ENCODE results near the gene CCSER1.
"Not testable (repeated sequence)": the region's sequence is repeated elsewhere in the genome, so short reads cannot be mapped to it uniquely, and the experiment has no call there.

CCSER1 gene

DNA sequence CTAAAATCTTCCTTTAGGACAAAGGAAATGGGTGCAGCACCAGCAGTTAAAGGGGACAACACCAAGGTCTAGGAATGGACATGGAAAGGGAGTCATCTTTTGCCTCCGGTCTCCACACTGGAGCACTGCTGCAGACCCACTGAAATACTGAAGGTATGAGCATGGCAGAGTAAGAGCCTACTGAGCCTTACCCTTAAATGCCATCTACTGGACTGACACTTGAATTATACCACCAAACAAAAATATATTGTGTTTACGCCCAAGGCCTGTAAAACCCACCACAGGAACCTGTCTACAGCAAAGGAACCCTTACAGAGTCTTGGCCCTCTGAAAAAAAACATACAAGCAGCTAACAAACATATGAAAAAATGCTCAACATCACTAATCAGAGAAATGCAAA is 443.4 kb downstream of the CCSER1 start:
- DNase-seq (ENCODE audit: low read depth): no peak

GRCh38 chr4:90572996-90573395 is 445.8 kb downstream of the CCSER1 start:
- no peak for DNase-seq (ENCODE audit: low read depth)

- no peak for DNase-seq (ENCODE audit: low read depth)
Measured at GRCh38 chr4:90575371-90575770, 448.2 kb downstream of the CCSER1 start.

GRCh38 chr4:90580326-90580725 is 453.1 kb downstream of the CCSER1 start:
- DNase-seq (ENCODE audit: low read depth): no peak

GRCh38 chr4:90582087-90582486 is 454.9 kb downstream of the CCSER1 start:
- DNase-seq (ENCODE audit: low read depth): no peak

DNA sequence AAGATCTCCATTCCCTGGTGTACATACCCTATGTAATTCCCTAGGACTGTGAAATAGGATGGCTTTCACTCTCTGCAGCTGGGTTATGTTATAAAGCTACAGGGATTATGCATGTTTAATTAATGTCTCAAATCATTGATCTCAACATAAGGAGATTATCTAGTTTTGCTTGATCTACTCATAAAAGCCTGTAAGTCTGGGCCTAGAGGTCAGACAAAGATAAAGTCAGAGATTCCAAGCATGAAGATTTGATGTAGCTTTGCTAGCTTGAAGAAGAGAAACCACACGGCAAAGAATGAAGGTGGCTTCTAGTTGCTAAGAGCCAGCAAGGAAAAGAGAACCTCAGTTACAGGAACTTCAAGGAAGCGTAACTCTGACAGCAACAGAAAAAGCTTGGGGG is 456.9 kb downstream of the CCSER1 start:
- DNase-seq (ENCODE audit: low read depth): no peak

- DNase-seq (ENCODE audit: low read depth): no peak
Measured at GRCh38 chr4:90585961-90586360, 458.8 kb downstream of the CCSER1 start.

GRCh38 chr4:90586799-90587198 is 459.6 kb downstream of the CCSER1 start:
- no peak for DNase-seq (ENCODE audit: low read depth)

GRCh38 chr4:90597927-90598326 is 470.7 kb downstream of the CCSER1 start:
- no peak for DNase-seq (ENCODE audit: low read depth)

DNA sequence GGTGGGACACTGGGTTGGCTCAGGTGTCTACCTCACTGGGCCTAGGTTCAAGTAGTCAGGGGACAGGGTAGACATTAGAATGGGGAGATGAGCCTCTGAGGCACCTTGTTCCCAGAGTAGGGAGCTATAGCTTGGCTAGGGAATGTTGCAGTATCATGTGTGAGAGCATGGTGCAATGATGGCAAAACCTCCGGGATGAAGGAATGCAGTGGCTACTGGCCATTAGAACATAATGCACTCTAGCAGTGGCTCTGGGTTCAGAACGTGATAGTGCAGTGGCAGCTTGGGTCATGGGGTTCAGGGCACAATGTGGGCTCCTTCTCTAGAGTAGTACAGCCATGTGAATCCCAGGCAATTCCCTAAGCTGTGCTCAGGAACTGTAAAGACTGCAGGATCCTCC is 471.5 kb downstream of the CCSER1 start:
- DNase-seq (ENCODE audit: low read depth): no peak

DNA sequence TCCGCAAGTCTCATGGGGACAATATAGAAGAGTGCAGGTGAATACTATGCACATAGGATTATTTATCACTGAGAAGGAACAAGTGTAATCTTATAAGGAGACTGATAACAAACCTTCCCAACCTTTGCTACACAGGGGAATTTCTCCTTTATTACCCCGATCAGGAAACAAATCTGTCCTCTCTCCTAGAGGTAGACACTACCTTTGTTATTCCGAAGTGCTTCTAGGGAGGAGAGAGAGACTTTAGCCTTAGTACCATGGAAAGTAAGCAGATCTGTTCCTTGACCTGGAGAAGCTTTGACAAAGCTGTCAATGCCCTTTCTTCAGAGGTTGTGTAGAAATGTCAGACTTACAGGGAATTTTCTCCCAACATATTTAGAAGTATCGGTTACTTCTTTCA is 475.5 kb downstream of the CCSER1 start:
- no peak for DNase-seq (ENCODE audit: low read depth)

- DNase-seq (ENCODE audit: low read depth): no peak
Measured at GRCh38 chr4:90603540-90603939, 476.3 kb downstream of the CCSER1 start.

GRCh38 chr4:90606781-90607180 is 479.6 kb downstream of the CCSER1 start:
- no peak for DNase-seq (ENCODE audit: low read depth)

DNA sequence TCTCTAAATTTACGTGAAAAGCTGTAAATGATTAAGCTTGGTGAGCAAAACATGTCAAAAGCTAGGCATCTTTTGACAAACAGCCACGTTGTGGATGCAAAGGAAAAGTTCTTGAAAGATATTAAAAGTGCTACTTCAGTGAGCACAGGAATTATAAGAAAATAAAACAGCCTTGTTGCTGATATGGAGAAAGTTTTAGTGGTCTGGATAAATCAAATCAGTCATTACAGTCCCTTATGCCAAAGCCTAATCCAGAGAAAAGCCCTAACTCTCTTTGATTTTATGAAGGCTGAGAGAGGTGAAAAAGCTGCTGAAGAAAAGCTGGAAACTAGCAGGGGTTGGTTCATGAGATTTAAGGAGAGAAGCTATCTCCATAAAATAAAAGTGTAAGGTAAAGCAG is 487.2 kb downstream of the CCSER1 start:
- no peak for DNase-seq (ENCODE audit: low read depth)

DNA sequence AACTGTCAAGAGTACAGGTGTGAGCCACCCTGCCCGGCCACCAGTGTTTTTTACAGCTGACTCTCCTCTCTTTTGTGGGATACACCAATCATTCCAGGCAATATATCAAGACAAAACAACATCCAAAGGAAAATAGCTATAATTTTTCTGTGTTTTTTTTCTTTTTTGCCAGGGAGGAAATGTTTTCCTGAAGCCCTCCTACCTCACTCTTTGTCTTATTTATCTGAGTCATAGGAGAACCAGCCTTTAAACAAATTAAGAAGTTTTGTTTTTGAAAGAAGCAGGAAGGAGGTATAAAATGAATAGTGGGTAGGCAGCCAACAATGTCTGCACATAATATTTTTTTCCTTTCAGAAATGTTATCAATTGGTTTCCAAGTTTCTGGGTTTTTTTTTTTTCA is 493.9 kb downstream of the CCSER1 start:
- DNase-seq (ENCODE audit: low read depth): no peak

GRCh38 chr4:90624781-90625180 is 497.6 kb downstream of the CCSER1 start:
- no peak for DNase-seq (ENCODE audit: low read depth)

DNA sequence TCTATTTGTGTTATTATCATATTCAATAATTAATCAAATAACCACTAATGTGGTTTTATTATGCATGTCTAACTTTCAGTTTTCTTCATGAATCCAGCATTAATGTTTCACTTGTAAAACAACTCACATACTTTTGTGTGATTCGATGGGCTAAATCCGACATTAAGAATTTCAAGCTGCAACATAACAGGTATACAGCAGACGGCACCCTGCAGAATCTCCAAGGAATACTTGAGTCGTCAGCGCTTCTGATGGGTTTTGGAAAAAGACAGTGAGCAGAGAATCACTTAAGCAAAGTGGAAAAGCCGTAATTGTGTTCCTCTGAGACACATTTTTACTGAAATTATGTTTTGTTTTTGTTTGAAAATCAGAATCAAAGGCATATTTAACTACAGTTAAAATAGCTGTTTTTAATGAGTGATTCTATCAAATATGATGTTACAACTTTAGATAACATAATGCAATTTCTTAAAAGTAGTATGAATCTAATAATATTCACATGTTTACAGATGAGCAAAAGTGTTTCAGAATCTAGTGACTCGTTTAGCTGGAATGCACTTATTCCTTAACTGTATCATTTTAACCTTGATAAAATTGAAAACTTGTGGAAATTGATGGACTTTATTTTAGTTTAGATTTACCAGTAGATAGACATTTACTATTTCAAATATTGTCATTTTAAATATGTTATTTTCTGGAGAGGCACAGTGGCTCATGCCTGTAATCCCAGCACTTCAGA is 514.8 kb downstream of the CCSER1 start:
- DNase-seq (ENCODE audit: low read depth): no peak

DNA sequence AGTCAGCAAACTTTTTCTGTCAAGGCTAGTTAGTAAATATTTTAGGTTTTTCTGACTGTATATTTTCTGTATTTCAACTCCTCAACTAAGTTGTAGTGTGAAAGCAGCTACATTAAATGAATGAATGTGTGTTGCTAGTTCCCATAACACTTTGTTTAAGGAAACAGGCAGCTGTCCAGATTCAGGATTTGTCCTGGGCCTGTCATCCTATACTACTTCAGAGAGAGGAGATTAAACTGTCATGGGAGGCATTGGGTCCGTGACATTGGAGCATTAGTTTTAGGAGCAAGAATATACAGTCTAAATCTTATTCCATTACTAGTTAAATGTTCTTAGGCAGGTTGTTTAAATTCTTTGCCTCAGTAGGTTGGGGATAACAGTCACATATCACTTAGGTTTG is 516.0 kb downstream of the CCSER1 start:
- no peak for DNase-seq (ENCODE audit: low read depth)

DNA sequence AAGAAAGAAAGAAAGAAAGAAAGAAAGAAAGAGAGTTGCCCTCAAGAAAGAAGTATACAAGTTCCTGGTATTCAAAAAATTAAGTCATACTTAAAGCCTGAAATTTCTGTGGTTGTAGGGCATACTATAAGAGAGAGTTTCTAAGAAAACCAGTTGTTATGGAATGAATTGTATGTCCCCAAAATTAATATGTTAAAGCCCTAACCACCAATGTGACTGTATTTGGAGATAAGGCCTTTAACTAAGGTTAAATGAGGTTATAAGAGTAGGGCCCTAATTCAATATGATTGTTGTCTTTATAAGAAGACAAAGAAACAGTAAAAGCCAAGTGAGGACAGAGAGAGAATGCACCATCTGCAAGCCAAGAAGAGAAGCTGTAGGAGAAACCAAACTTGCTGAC is 521.1 kb downstream of the CCSER1 start:
- DNase-seq (ENCODE audit: low read depth): no peak

DNA sequence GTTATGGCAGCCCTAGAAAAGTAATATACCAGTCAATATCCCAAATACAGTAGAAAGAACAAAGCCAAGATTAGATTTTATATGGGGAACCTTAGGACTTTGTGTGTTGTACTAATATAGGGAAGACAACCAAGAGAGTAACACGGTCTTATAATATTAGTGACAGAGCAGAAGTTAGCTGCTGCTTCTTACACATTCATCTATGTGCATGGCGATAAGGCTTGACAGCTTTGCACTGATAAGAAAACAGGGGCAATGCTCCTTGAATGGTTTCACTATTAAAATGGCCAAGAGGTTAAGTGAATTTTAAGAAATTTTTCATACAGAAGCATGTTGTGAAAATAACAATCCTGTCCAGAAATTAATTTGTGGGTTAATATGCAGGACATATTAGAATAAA is 521.6 kb downstream of the CCSER1 start:
- DNase-seq (ENCODE audit: low read depth): no peak

DNA sequence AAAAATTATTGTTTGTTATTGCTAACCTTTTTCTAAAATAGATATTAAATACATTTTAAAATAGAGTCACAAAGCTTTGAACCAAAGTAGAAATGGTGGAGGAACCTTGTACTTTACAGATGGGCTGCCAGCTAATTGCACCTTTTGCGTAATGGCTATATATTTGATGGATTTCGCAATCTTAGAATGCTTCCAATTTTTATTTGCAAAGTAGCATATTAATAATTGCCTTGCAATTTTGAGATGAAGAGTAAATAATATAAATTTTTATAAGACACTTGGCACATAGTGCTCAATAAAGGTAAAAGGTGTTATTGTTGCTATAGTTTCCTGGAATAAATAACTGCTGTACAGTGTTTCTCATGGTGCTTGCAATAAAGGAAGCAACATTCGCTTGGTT is 533.5 kb downstream of the CCSER1 start:
- no peak for DNase-seq (ENCODE audit: low read depth)

- DNase-seq (ENCODE audit: low read depth): no peak
Measured at GRCh38 chr4:90670183-90670582, 543.0 kb downstream of the CCSER1 start.

GRCh38 chr4:90689739-90690138 is 562.5 kb downstream of the CCSER1 start:
- DNase-seq (ENCODE audit: low read depth): no peak

DNA sequence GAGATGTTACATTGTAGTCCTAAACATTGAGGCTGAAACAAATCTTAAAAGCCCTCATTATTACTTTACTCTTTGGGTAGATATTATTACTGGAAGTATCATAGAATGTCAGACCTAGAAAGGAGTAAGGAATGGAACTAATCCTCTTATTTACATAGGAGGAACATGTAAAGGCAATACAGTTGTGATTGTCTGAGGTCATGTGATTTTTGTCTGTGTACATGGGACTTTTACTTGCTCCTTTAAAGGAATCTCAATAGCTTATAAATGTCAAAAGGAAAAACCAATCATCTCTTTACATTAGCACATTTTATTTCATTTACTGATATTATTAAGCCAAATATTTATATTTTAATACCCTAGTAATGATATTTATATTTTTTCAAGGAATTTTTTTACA is 568.2 kb downstream of the CCSER1 start:
- DNase-seq (ENCODE audit: low read depth): no peak

DNA sequence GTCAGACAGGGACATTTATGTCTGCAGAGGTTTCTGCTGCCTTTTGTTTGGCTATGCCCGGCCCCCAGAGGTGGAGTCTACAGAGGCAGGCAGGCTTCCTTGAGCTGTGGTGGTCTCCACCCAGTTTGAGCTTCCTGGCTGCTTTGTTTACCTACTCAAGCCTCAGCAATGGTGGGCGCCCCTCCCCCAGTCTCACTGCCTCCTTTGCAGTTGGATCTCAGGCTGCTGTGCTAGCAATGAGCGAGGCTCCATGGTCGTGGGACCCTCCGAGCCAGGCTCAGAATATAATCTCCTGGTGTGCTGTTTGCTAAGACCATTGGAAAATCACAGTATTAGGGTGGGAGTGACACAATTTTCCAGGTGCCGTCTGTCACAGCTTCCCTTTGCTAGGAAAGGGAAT is 578.3 kb downstream of the CCSER1 start:
- DNase-seq (ENCODE audit: low read depth): not testable (repeated sequence)
